ENCODE measurements around the gene MMRN2.
"Not testable (repeated sequence)": the region's sequence is repeated elsewhere in the genome, so short reads cannot be mapped to it uniquely, and the experiment has no call there.

The MMRN2 gene

DNA sequence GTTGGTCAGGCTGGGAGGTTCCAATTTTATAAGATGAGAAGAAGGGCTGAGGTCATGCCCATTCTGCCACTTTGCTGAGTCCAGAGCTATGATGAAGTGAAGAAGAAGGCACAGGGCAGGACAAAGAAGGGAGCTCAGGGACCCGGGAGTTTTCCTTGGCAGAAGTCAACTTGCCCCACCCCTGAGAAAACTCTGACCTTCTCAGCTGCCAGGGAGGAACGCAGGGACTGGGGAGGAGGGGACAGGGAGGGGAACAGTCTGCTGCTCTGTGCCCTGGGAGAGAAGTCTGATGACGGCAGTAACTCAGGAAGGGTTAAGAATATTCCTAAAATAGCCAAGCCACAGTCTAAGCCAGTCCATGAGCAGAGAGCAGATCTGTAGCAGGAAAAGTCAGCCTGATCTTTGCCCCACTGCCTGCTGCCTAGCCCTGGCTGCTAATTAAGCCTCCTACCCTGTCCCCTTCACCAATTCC is 22.6 kb upstream of the MMRN2 start:
- Histone ChIP-seq H3K36me3 (ENCODE audit: insufficient read depth, low read length) (no peaks in the 10 kb centered on the region), H3K9me3 (ENCODE audit: insufficient read depth, low read depth, low read length) (no peaks in the 10 kb centered on the region), H3K4me3 (ENCODE audit: low read length) (no peak overlapping the region), H3K27me3 (ENCODE audit: insufficient read depth, low read length) (no peaks in the 10 kb centered on the region), H3K9ac (ENCODE audit: low read depth, low read length) (0 out of 2 replicates have a peak overlapping the region, but pooled peaks have one; percentile 19), H3K4me1 (ENCODE audit: insufficient read depth, low read length) (no peaks in the 10 kb centered on the region), H3K27ac (ENCODE audit: low read depth, low read length) (no peak overlapping the region)
- WGBS = 62% methylated on average over 3 of the region's 3 CpGs

DNA sequence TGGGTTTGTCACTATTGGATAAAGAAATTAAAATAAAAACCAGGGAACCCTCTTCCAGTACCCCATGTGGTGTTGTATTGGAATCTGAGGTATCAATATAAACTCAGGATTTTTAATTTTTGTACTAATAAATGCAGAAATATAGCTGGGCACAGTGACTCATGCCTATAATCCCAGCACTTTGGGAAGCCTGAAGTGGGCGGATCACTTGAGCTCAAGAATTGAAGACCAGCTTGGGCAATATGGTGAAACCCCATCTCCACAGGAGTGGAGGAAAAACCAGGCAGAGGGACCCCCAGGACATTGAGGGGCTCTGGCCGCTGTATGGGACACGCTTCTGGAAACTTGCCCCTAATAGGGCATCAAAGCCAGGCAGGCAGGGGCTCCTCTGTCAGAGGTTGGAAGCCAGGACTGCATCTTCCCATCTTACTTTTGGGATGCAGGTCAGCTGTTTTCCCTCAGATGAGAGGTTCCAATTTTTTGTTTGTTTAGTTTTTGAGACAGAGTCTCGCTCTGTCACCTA is 21.9 kb upstream of the MMRN2 start:
- WGBS = 68% methylated on average over 4 of the region's 4 CpGs
- H3K9ac ChIP-seq (ENCODE audit: low read depth, low read length) = no peak overlapping the region
- no peaks in the 10 kb centered on the region for H3K4me1 ChIP-seq (ENCODE audit: insufficient read depth, low read length)
- no peaks in the 10 kb centered on the region for H3K27me3 ChIP-seq (ENCODE audit: insufficient read depth, low read length)
- no peaks in the 10 kb centered on the region for H3K36me3 ChIP-seq (ENCODE audit: insufficient read depth, low read length)
- H3K9me3 ChIP-seq (ENCODE audit: insufficient read depth, low read depth, low read length) = no peaks in the 10 kb centered on the region
- H3K27ac ChIP-seq (ENCODE audit: low read depth, low read length) = no peak overlapping the region
- no peak overlapping the region for H3K4me3 ChIP-seq (ENCODE audit: low read length)

DNA sequence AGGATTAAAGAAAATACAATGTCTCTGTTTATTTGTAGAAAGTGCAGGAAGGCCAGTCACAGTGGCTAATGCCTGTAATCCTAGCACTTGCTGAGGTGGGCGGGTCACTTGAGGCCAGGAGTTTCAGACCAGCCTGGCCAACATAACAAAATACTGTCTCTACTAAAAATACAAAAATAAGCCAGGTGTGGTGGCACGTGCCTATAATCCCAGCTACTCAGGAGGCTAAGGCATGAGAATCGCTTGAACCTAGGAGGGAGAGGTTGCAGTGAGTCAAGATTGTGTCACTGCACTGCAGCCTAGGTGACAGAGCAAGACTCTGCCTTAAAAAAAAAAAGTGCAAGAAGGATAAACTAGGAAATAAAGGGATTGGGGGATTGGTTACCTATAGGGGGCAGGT is 21.0 kb upstream of the MMRN2 start:
- H3K36me3 ChIP-seq (ENCODE audit: insufficient read depth, low read length); H3K4me1 ChIP-seq (ENCODE audit: insufficient read depth, low read length); H3K9ac ChIP-seq (ENCODE audit: low read depth, low read length); H3K9me3 ChIP-seq (ENCODE audit: insufficient read depth, low read depth, low read length); H3K27ac ChIP-seq (ENCODE audit: low read depth, low read length); H3K4me3 ChIP-seq (ENCODE audit: low read length); H3K27me3 ChIP-seq (ENCODE audit: insufficient read depth, low read length): not testable (repeated sequence)
- 68% methylated on average over 3 of the region's 3 CpGs for WGBS

DNA sequence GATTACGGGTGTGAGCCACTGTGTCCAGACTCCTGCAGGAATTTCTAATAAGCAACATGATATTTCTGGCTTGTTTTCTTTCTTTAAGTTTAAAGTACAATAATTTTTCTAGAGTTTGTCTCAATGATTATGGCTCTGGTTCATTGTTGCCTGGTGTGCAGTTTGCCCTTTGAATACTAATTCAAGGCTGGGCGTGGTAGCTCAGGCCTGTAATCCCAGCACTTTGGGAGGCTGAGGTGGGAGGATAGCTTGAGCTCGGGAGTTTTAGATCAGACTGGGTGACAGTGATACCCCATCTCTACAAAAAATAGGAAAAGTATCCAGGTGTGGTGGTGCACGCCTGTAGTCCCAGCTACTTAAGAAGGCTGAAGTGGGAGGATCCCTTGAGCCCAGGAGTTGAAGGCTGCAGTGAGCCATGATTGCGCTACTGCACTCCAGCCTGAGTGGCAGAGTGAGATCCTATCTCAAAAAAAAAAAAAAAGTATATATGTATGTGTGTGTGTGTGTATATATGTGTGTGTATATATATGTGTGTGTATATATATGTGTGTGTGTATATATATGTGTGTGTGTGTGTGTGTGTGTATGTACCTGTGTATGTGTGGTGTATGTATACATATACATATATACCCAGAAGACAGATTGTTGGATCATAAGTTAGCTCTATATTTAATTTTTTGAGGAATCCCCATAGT is 19.1 kb upstream of the MMRN2 start:
- H3K27me3 ChIP-seq (ENCODE audit: insufficient read depth, low read length) = peaks cover 20% of the 10 kb centered on the region
- WGBS = 99% methylated on average over 5 of the region's 5 CpGs
- H3K27ac ChIP-seq (ENCODE audit: low read depth, low read length) = no peak overlapping the region
- no peaks in the 10 kb centered on the region for H3K36me3 ChIP-seq (ENCODE audit: insufficient read depth, low read length)
- no peak overlapping the region for H3K9ac ChIP-seq (ENCODE audit: low read depth, low read length)
- H3K4me1 ChIP-seq (ENCODE audit: insufficient read depth, low read length) = peaks cover 3% of the 10 kb centered on the region
- H3K9me3 ChIP-seq (ENCODE audit: insufficient read depth, low read depth, low read length) = no peaks in the 10 kb centered on the region
- no peak overlapping the region for H3K4me3 ChIP-seq (ENCODE audit: low read length)

DNA sequence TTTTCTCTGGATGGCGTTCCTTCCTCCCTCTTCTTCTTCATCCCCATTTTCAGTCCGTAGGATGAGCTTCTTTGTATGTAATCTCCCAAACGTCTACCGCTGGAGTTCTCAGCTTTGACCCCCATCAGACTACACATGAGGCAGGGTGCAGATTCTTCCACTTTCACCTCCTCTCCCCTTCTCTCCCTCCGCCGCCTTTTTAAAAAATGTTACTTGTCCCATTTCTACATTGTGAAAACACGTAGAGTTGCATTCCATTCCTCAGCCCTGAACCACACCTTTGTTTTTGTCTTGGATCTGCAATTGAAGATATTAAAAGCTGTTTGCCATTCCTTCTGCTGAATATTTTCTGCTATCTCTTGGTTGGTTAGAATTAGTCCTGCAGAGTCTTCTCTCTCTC is 17.1 kb upstream of the MMRN2 start:
- 96% methylated on average over 7 of the region's 7 CpGs for WGBS
- Histone ChIP-seq H3K9me3 (ENCODE audit: insufficient read depth, low read depth, low read length) (no peaks in the 10 kb centered on the region), H3K27me3 (ENCODE audit: insufficient read depth, low read length) (peaks cover 27% of the 10 kb centered on the region), H3K27ac (ENCODE audit: low read depth, low read length) (no peak overlapping the region), H3K36me3 (ENCODE audit: insufficient read depth, low read length) (no peaks in the 10 kb centered on the region), H3K4me1 (ENCODE audit: insufficient read depth, low read length) (peaks cover 6% of the 10 kb centered on the region), H3K4me3 (ENCODE audit: low read length) (no peak overlapping the region), H3K9ac (ENCODE audit: low read depth, low read length) (no peak overlapping the region)

DNA sequence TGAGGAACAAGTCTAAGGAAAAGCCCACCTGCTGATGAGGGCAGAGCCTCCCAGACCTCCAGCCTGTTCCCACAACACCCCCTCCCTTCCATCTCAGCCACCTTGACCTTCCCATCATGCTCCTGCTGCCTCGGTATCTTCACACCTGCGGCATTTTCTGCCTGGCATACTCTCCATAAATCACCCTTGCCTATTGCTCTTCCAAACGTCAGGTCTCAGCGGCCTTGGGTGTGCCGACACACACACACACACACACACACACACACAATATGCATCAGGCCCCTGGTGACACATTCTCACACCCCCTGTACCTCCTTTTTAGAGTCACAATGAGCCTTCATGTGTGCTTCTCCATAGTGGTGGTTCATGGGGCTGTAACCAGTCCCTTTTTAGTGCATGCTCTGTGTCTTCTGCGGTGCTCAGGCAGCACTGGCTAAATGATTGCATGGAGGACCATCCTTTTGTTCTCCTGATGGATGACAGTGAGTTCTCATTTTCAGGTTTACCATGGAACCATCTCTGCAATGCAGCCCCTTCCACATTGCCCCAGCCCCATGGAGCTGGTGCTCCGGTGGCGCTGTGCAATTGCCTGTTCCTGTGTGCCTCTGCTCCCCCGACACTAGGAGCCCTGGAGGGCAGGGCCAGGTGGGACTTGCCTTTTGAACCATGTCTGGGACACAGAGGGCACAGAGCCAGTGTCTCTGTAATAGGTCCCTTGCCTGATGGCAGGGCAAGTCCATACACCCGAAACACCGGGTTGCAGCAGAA is 15.4 kb upstream of the MMRN2 start:
- 84% methylated on average over 11 of the region's 11 CpGs for WGBS
- H3K9ac ChIP-seq (ENCODE audit: low read depth, low read length) = no peak overlapping the region
- H3K36me3 ChIP-seq (ENCODE audit: insufficient read depth, low read length) = no peaks in the 10 kb centered on the region
- no peak overlapping the region for H3K4me3 ChIP-seq (ENCODE audit: low read length)
- no peak overlapping the region for H3K27ac ChIP-seq (ENCODE audit: low read depth, low read length)
- H3K27me3 ChIP-seq (ENCODE audit: insufficient read depth, low read length) = peaks cover 27% of the 10 kb centered on the region
- H3K9me3 ChIP-seq (ENCODE audit: insufficient read depth, low read depth, low read length) = no peaks in the 10 kb centered on the region
- H3K4me1 ChIP-seq (ENCODE audit: insufficient read depth, low read length) = peaks cover 6% of the 10 kb centered on the region

DNA sequence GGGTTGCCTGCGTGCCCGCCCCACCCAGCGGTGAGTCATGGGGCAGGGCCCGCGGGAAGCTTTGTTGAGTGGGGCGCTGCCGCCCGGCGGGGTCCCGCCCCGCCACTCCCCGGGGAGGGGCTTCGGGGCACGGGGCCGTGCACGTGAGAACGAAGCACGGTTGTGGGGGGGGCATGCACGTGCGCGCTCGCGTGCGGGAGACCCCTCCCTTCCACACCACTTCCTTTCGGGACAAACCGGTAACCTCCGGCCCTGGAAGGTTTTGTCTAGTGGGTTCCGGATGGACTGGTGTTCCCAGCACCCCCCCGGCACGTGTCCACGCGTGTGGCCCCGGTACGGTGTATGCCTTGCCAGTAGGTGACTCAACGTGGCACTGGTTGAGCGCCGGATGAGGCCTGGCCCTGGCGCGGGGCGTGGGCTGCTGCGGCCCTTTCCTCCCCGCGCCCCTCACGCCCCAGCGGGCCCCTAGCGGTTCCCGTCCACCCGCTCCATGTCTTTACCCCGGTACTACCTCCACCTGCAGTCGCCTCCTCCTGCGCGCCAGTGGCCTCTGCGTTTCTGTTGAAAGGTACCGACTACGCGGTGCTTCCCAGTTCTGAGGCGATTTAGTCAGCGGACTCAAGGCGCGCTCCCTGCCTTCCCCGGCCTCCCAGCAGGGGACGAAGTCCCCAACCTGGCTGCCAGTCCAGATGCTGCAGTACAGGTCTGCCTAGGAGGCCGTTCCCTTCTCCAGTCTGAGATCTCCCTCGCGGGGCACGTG is 14.0 kb upstream of the MMRN2 start:
- Histone ChIP-seq H3K36me3 (ENCODE audit: insufficient read depth, low read length) (no peaks in the 10 kb centered on the region), H3K4me1 (ENCODE audit: insufficient read depth, low read length) (peaks cover 10% of the 10 kb centered on the region), H3K9ac (ENCODE audit: low read depth, low read length) (peak overlapping the region; percentile 73), H3K9me3 (ENCODE audit: insufficient read depth, low read depth, low read length) (no peaks in the 10 kb centered on the region), H3K4me3 (ENCODE audit: low read length) (peak overlapping the region; percentile 61), H3K27ac (ENCODE audit: low read depth, low read length) (peak overlapping the region; percentile 45; the same call in 1 of the 2 replicates), H3K27me3 (ENCODE audit: insufficient read depth, low read length) (peaks cover 27% of the 10 kb centered on the region)
- 4% methylated on average over 56 of the region's 66 CpGs for WGBS

DNA sequence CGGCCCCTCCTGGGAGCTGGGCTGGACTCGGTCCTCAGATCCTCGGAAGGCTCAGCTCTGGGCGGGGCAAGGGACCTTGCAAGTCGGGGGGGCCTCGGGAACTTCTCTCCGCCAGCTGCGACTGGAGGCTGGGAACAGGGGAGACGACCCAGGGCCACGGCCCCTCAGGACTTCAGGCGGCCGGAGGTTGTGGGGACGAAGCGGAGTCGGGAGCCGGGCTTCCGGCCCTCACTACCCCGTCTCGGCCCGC is 13.5 kb upstream of the MMRN2 start:
- Histone ChIP-seq H3K4me1 (ENCODE audit: insufficient read depth, low read length) (peaks cover 13% of the 10 kb centered on the region), H3K4me3 (ENCODE audit: low read length) (peak overlapping the region; percentile 61), H3K9me3 (ENCODE audit: insufficient read depth, low read depth, low read length) (no peaks in the 10 kb centered on the region), H3K9ac (ENCODE audit: low read depth, low read length) (peak overlapping the region; percentile 73), H3K27me3 (ENCODE audit: insufficient read depth, low read length) (peaks cover 27% of the 10 kb centered on the region), H3K36me3 (ENCODE audit: insufficient read depth, low read length) (no peaks in the 10 kb centered on the region), H3K27ac (ENCODE audit: low read depth, low read length) (peak overlapping the region; percentile 45; the same call in 1 of the 2 replicates)
- under 1% methylated on average over 20 of the region's 20 CpGs for whole genome bisulfite sequencing

DNA sequence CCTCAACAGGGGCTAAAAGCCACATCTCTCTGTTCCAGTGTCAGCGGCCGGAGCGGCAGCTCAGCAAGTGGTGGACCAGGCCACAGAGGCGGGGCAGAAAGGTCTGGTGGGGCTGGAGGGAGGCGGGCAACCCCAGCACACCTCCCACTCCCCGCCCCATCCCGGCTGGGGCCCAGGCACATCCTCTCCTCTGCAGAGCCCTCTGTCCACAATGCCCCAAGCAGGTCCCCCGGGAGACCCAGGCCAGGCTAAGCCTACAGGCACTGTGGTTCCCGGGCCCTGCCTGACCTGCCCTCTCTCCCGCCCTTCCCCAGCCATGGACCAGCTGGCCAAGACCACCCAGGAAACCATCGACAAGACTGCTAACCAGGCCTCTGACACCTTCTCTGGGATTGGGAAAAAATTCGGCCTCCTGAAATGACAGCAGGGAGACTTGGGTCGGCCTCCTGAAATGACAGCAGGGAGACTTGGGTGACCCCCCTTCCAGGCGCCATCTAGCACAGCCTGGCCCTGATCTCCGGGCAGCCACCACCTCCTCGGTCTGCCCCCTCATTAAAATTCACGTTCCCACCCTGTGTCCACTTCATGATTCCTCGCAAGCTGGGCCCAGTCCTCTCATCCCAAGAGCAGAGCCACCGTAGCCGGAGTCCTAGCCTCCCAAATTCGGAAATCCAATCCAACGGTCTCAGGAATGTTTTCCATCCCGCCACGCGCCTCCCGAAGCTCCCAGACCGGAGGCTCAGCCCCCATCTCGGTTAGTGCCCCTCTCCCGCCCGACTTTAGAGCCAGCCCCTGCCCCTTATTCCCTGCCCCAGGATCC is 13.0 kb upstream of the MMRN2 start:
- 17% methylated on average over 30 of the region's 30 CpGs for whole genome bisulfite sequencing
- H3K36me3 ChIP-seq (ENCODE audit: insufficient read depth, low read length) = no peaks in the 10 kb centered on the region
- H3K9ac ChIP-seq (ENCODE audit: low read depth, low read length) = peak overlapping the region; percentile 73
- peaks cover 27% of the 10 kb centered on the region for H3K27me3 ChIP-seq (ENCODE audit: insufficient read depth, low read length)
- no peaks in the 10 kb centered on the region for H3K9me3 ChIP-seq (ENCODE audit: insufficient read depth, low read depth, low read length)
- peak overlapping the region; percentile 61 for H3K4me3 ChIP-seq (ENCODE audit: low read length)
- no peak overlapping the region for H3K27ac ChIP-seq (ENCODE audit: low read depth, low read length)
- peaks cover 17% of the 10 kb centered on the region for H3K4me1 ChIP-seq (ENCODE audit: insufficient read depth, low read length)

DNA sequence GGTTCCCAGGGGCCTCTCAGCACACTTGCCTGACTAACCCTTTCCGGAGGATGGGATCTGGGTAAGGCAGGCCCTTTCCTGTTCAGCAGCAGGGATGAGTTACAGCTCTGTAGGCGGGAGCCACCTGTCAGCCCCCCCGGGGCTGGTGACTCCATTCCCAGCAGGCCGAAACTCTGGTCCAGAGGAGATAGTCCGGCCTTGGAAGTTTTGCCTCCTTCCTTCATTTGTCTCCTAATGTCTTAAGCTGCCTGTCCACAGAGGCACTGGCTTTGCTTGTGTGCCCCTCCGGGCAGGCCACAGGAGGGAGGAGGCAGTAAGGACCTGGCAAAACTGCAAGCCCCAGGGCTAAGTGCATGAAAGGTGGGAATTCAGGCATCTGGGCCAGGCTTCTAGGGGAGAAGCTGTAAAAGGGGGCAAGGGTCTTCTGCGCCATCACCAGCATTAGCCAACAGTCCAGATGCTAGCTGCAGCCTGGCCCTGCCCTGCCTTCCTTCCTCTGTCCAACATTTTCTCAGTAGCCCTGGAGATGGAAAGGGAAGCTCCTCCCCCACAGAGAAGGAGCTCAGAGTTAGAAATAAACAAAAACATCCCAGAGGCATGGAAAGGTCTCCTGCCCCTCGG is 12.1 kb upstream of the MMRN2 start:
- no peaks in the 10 kb centered on the region for H3K9me3 ChIP-seq (ENCODE audit: insufficient read depth, low read depth, low read length)

More for the DNA sequence above, 12.1 kb upstream of the MMRN2 start:
- H3K27me3 ChIP-seq (ENCODE audit: insufficient read depth, low read length) = peaks cover 27% of the 10 kb centered on the region
- no peak overlapping the region for H3K9ac ChIP-seq (ENCODE audit: low read depth, low read length)
- no peak overlapping the region for H3K4me3 ChIP-seq (ENCODE audit: low read length)
- no peak overlapping the region for H3K27ac ChIP-seq (ENCODE audit: low read depth, low read length)
- H3K4me1 ChIP-seq (ENCODE audit: insufficient read depth, low read length) = peaks cover 17% of the 10 kb centered on the region
- no peaks in the 10 kb centered on the region for H3K36me3 ChIP-seq (ENCODE audit: insufficient read depth, low read length)
- 82% methylated on average over 8 of the region's 8 CpGs for WGBS
